ENCODE data around the gene BST2.

BST2 gene

GRCh38 chr19:17419621-17420474 is 14.4 kb upstream of the BST2 start, which contains the start of gene MVB12A (continued):
- TF ChIP-seq ZNF138 (tag by site-specific recombination; IDR thresholded peaks at IDR 0.05; ENCODE audit: borderline replicate concordance) = no peak
- no peak for TF ChIP-seq ZSCAN23 (tag by site-specific recombination; IDR thresholded peaks at IDR 0.05)
- TF ChIP-seq ZNF585B (tag by site-specific recombination; IDR thresholded peaks at IDR 0.05) = no peak
- TF ChIP-seq ZNF488 (tag by site-specific recombination; IDR thresholded peaks at IDR 0.05) = no peak
- no peak for TF ChIP-seq ZNF521 (tag by site-specific recombination; IDR thresholded peaks at IDR 0.05)
- TF ChIP-seq OVOL3 (tag by site-specific recombination; IDR thresholded peaks at IDR 0.05) = peak; percentile 66; the same call in 1 of the 2 replicates
- no peak for TF ChIP-seq GLI2 (tag by site-specific recombination; IDR thresholded peaks at IDR 0.05; ENCODE audit: borderline replicate concordance, low read depth)
- no peak for TF ChIP-seq ZNF416 (tag by site-specific recombination; IDR thresholded peaks at IDR 0.05)
- no peak for TF ChIP-seq ZNF148 (tag by site-specific recombination; IDR thresholded peaks at IDR 0.05; ENCODE audit: borderline replicate concordance)
- TF ChIP-seq GFI1B (tag by site-specific recombination; IDR thresholded peaks at IDR 0.05) = no peak
- peak; percentile 14; the same call in 1 of the 2 replicates for TF ChIP-seq PRDM10 (tag by site-specific recombination; IDR thresholded peaks at IDR 0.05)
- peak; percentile 63 for TF ChIP-seq ZSCAN5A (tag by site-specific recombination; IDR thresholded peaks at IDR 0.05)
- no peak for TF ChIP-seq ZNF211 (tag by site-specific recombination; IDR thresholded peaks at IDR 0.05; ENCODE audit: low read depth)
- no peak for TF ChIP-seq MZF1 (tag by site-specific recombination; IDR thresholded peaks at IDR 0.05; ENCODE audit: borderline replicate concordance)
- no peak for TF ChIP-seq ZNF530 (tag by site-specific recombination; IDR thresholded peaks at IDR 0.05; ENCODE audit: low read depth)
- no peak for TF ChIP-seq KLF7 (tag by site-specific recombination; IDR thresholded peaks at IDR 0.05; ENCODE audit: borderline replicate concordance)
- no peak for TF ChIP-seq ZNF214 (tag by site-specific recombination; IDR thresholded peaks at IDR 0.05; ENCODE audit: borderline replicate concordance)
- no peak for TF ChIP-seq ZNF121 (tag by site-specific recombination; IDR thresholded peaks at IDR 0.05)
- TF ChIP-seq HOXD13 (CRISPR knock-in tag; IDR thresholded peaks at IDR 0.05; ENCODE audit: borderline replicate concordance) = no peak
- TF ChIP-seq IKZF3 (tag by site-specific recombination; IDR thresholded peaks at IDR 0.05) = peak; percentile 90
- no peak for TF ChIP-seq ZNF280C (tag by site-specific recombination; IDR thresholded peaks at IDR 0.05)
- TF ChIP-seq WT1 (tag by site-specific recombination; IDR thresholded peaks at IDR 0.05) = no peak; the same call in none of the 2 replicates
- no peak for TF ChIP-seq ZNF785 (tag by site-specific recombination; IDR thresholded peaks at IDR 0.05)
- TF ChIP-seq ZNF600 (tag by site-specific recombination; IDR thresholded peaks at IDR 0.05) = no peak
- no peak for TF ChIP-seq HOXC10 (CRISPR knock-in tag; IDR thresholded peaks at IDR 0.05)
- no peak; the same call in 1 of the 2 replicates for TF ChIP-seq ZNF843 (tag by site-specific recombination; IDR thresholded peaks at IDR 0.05)
- TF ChIP-seq ZNF707 (tag by site-specific recombination; IDR thresholded peaks at IDR 0.05) = no peak
- no peak for TF ChIP-seq ZNF473 (tag by site-specific recombination; IDR thresholded peaks at IDR 0.05)

Data from HEK293 (cell line).